RPMI7951 (cell line): ENCODE data around the gene CIAO1. TPM values are rescaled to one million over a fixed set of nuclear protein-coding genes. Genes with fewer than 3 reads are reported as not detected.
"Not testable (repeated sequence)": the region's sequence is repeated elsewhere in the genome, so short reads cannot be mapped to it uniquely, and the experiment has no call there.

Source experiments
- DNase-seq: peaks from one replicate; pipeline ENCODE4 v3.0.0-alpha.2; 2012; ENCODE audit warnings: low read depth
- total RNA-seq: library from RNA; depleted of rRNA; stranded (reverse); fragments of >200 nt; shearing (Covaris generic); gene quantifications from 2 replicates; pipeline ENCODE4 v1.2.3, GENCODE V29; 2014; rRNA removed

CIAO1 gene
- total RNA-seq, result 116 and 147 TPM in 2 replicates

- DNase-seq, result peak; percentile 98
Observed at GRCh38 chr2:96265840-96266679, at the start of gene CIAO1, which contains the start of gene TMEM127. TSS of gene CIAO1 (plus strand) at chr2:96266225. CDS start at chr2:96266351, 126 bp downstream. TSS of gene TMEM127 (minus strand) at chr2:96265997. CDS start at chr2:96265381, 616 bp downstream.

- DNase-seq, result no peak
Observed at GRCh38 chr2:96218508-96219131, 47.4 kb upstream of the CIAO1 start.

- DNase-seq, result peak; percentile 59
Observed at GRCh38 chr2:96219959-96220358, 46.1 kb upstream of the CIAO1 start.

GRCh38 chr2:96221106-96221505 lies 44.9 kb upstream of the CIAO1 start:
- DNase-seq, result not testable (repeated sequence)

- DNase-seq, result no peak
Observed at GRCh38 chr2:96225016-96225533, 41.0 kb upstream of the CIAO1 start.

GRCh38 chr2:96231316-96231715 lies 34.7 kb upstream of the CIAO1 start:
- no peak for DNase-seq

GRCh38 chr2:96233436-96233835 lies 32.6 kb upstream of the CIAO1 start:
- DNase-seq, result no peak

- DNase-seq, result no peak
Observed at GRCh38 chr2:96233880-96234316, 32.1 kb upstream of the CIAO1 start.

GRCh38 chr2:96236882-96237281 lies 29.1 kb upstream of the CIAO1 start:
- DNase-seq, result no peak

- no peak for DNase-seq
Observed at GRCh38 chr2:96238266-96238665, 27.8 kb upstream of the CIAO1 start.

- no peak for DNase-seq
Observed at GRCh38 chr2:96239091-96239490, 26.9 kb upstream of the CIAO1 start.

GRCh38 chr2:96239745-96240264 lies 26.2 kb upstream of the CIAO1 start:
- DNase-seq, result no peak

- DNase-seq, result no peak
Observed at GRCh38 chr2:96240341-96241038, 25.5 kb upstream of the CIAO1 start.

GRCh38 chr2:96241227-96241626 lies 24.8 kb upstream of the CIAO1 start:
- no peak for DNase-seq

GRCh38 chr2:96241900-96242611 lies 24.0 kb upstream of the CIAO1 start:
- DNase-seq, result peak; percentile 88

- DNase-seq, result no peak
Observed at GRCh38 chr2:96243843-96244242, 22.2 kb upstream of the CIAO1 start.

GRCh38 chr2:96245609-96246390 lies 20.2 kb upstream of the CIAO1 start:
- no peak for DNase-seq

- DNase-seq, result no peak
Observed at GRCh38 chr2:96247009-96247408, 19.0 kb upstream of the CIAO1 start.

- DNase-seq, result no peak
Observed at GRCh38 chr2:96247896-96248295, 18.1 kb upstream of the CIAO1 start.

- DNase-seq, result no peak
Observed at GRCh38 chr2:96248624-96249023, 17.4 kb upstream of the CIAO1 start.
